Measurements from ENCODE around the gene TIAM2.

- TF ChIP-seq POLR2A (IDR thresholded peaks at IDR 0.05) (no peak), CTCF (IDR thresholded peaks at IDR 0.05) (no peak), POLR2AphosphoS5 (IDR thresholded peaks at IDR 0.05) (no peak), EP300 (IDR thresholded peaks at IDR 0.05; ENCODE audit: low read depth) (no peak)
Measured at GRCh38 chr6:155165029-155165710, 170.1 kb downstream of the TIAM2 start.

Measured in transverse colon (tissue), 4 donors.